Rectal smooth muscle tissue (tissue), 1 donor: ENCODE results near the gene CR2.
A peak's percentile ranks its signal among the peaks of the same experiment; 100 is the strongest.

Experiments used
- H3K27ac ChIP-seq: one replicate; pipeline ENCODE4 v1.7.0; 2013; ENCODE audit warnings: low read depth, low read length, inconsistent platforms
- H3K27me3 ChIP-seq: one replicate; pipeline ENCODE4 v1.7.0; 2013; ENCODE audit warnings: low read length; ENCODE audit not compliant: control insufficient read depth, insufficient read depth
- H3K36me3 ChIP-seq: one replicate; pipeline ENCODE4 v1.7.0; 2013; ENCODE audit warnings: low read length; ENCODE audit not compliant: control insufficient read depth, insufficient read depth
- H3K4me1 ChIP-seq: one replicate; pipeline ENCODE4 v1.7.0; 2013; ENCODE audit warnings: low read length; ENCODE audit not compliant: control insufficient read depth, insufficient read depth
- H3K4me3 ChIP-seq: one replicate; pipeline ENCODE4 v1.7.0; 2013; ENCODE audit warnings: low read length
- H3K9ac ChIP-seq: one replicate; pipeline ENCODE4 v1.7.0; 2013; ENCODE audit warnings: low read length

Gene CR2

GRCh38 chr1:207454046-207454964 is at the start of gene CR2:
TSS of gene CR2 (plus strand) at chr1:207454328. CDS start at chr1:207454419, 91 bp downstream.
- Histone ChIP-seq H3K27ac (no peak within 1 kb of the TSS), H3K9ac (no peak within 1 kb of the TSS), H3K27me3 (peaks cover 7% of the 10 kb centered on the region), H3K4me3 (peak within 1 kb of the TSS; percentile 70), H3K36me3 (no peaks in the 10 kb centered on the region), H3K4me1 (peaks cover 3% of the 10 kb centered on the region)

GRCh38 chr1:207404849-207405525 is 49.1 kb upstream of the CR2 start:
- H3K36me3 ChIP-seq, result no peaks in the 10 kb centered on the region
- H3K4me1 ChIP-seq, result no peaks in the 10 kb centered on the region
- H3K27me3 ChIP-seq, result no peaks in the 10 kb centered on the region
- no peak overlapping the region for H3K9ac ChIP-seq
- H3K27ac ChIP-seq, result no peak overlapping the region
- H3K4me3 ChIP-seq, result no peak overlapping the region

GRCh38 chr1:207405814-207406213 is 48.3 kb upstream of the CR2 start:
- Histone ChIP-seq H3K27ac (no peak overlapping the region), H3K4me3 (no peak overlapping the region), H3K27me3 (no peaks in the 10 kb centered on the region)

GRCh38 chr1:207407655-207408260 is 46.4 kb upstream of the CR2 start:
- no peaks in the 10 kb centered on the region for H3K27me3 ChIP-seq
- H3K36me3 ChIP-seq, result no peaks in the 10 kb centered on the region
- no peak overlapping the region for H3K4me3 ChIP-seq
- no peak overlapping the region for H3K27ac ChIP-seq
- H3K9ac ChIP-seq, result no peak overlapping the region
- H3K4me1 ChIP-seq, result no peaks in the 10 kb centered on the region

More at GRCh38 chr1:207405814-207406213, 48.3 kb upstream of the CR2 start:
- Histone ChIP-seq H3K4me1 (no peaks in the 10 kb centered on the region), H3K9ac (no peak overlapping the region), H3K36me3 (no peaks in the 10 kb centered on the region)

GRCh38 chr1:207412845-207413244 is 41.3 kb upstream of the CR2 start:
- Histone ChIP-seq H3K4me1 (no peaks in the 10 kb centered on the region), H3K9ac (no peak overlapping the region), H3K27ac (no peak overlapping the region), H3K4me3 (no peak overlapping the region), H3K36me3 (no peaks in the 10 kb centered on the region), H3K27me3 (no peaks in the 10 kb centered on the region)

- Histone ChIP-seq H3K9ac (no peak overlapping the region), H3K4me3 (no peak overlapping the region), H3K27ac (no peak overlapping the region), H3K4me1 (no peaks in the 10 kb centered on the region), H3K27me3 (no peaks in the 10 kb centered on the region), H3K36me3 (no peaks in the 10 kb centered on the region)
Observed at GRCh38 chr1:207414606-207415108, 39.5 kb upstream of the CR2 start.

GRCh38 chr1:207417076-207417475 is 37.1 kb upstream of the CR2 start:
- H3K4me3 ChIP-seq, result no peak overlapping the region
- no peaks in the 10 kb centered on the region for H3K4me1 ChIP-seq
- H3K27ac ChIP-seq, result no peak overlapping the region

GRCh38 chr1:207418351-207418750 is 35.8 kb upstream of the CR2 start:
- Histone ChIP-seq H3K27me3 (no peaks in the 10 kb centered on the region), H3K4me1 (no peaks in the 10 kb centered on the region), H3K27ac (no peak overlapping the region), H3K9ac (no peak overlapping the region), H3K4me3 (no peak overlapping the region), H3K36me3 (no peaks in the 10 kb centered on the region)

More at GRCh38 chr1:207417076-207417475, 37.1 kb upstream of the CR2 start:
- H3K27me3 ChIP-seq, result no peaks in the 10 kb centered on the region
- H3K9ac ChIP-seq, result no peak overlapping the region
- H3K36me3 ChIP-seq, result no peaks in the 10 kb centered on the region

GRCh38 chr1:207420109-207420508 is 34.0 kb upstream of the CR2 start:
- Histone ChIP-seq H3K36me3 (no peaks in the 10 kb centered on the region), H3K4me1 (no peaks in the 10 kb centered on the region), H3K27ac (no peak overlapping the region), H3K9ac (no peak overlapping the region), H3K4me3 (no peak overlapping the region), H3K27me3 (no peaks in the 10 kb centered on the region)

- Histone ChIP-seq H3K27me3 (no peaks in the 10 kb centered on the region), H3K4me1 (no peaks in the 10 kb centered on the region), H3K4me3 (no peak overlapping the region)
Observed at GRCh38 chr1:207421078-207421477, 33.0 kb upstream of the CR2 start.

GRCh38 chr1:207423560-207424292 is 30.4 kb upstream of the CR2 start:
- H3K27ac ChIP-seq, result no peak overlapping the region
- peak overlapping the region; percentile 14 for H3K9ac ChIP-seq
- no peaks in the 10 kb centered on the region for H3K27me3 ChIP-seq
- no peak overlapping the region for H3K4me3 ChIP-seq
- no peaks in the 10 kb centered on the region for H3K36me3 ChIP-seq
- H3K4me1 ChIP-seq, result no peaks in the 10 kb centered on the region

More at GRCh38 chr1:207421078-207421477, 33.0 kb upstream of the CR2 start:
- H3K27ac ChIP-seq, result no peak overlapping the region
- no peaks in the 10 kb centered on the region for H3K36me3 ChIP-seq
- no peak overlapping the region for H3K9ac ChIP-seq
